ENCODE measurements around the gene MCRS1. TPM values are rescaled to one million over a fixed set of nuclear protein-coding genes. Genes with fewer than 3 reads are reported as not detected.

The MCRS1 gene
- total RNA-seq, 2 donors from 2014 or later, result 64.9 to 89.8 TPM

DNA sequence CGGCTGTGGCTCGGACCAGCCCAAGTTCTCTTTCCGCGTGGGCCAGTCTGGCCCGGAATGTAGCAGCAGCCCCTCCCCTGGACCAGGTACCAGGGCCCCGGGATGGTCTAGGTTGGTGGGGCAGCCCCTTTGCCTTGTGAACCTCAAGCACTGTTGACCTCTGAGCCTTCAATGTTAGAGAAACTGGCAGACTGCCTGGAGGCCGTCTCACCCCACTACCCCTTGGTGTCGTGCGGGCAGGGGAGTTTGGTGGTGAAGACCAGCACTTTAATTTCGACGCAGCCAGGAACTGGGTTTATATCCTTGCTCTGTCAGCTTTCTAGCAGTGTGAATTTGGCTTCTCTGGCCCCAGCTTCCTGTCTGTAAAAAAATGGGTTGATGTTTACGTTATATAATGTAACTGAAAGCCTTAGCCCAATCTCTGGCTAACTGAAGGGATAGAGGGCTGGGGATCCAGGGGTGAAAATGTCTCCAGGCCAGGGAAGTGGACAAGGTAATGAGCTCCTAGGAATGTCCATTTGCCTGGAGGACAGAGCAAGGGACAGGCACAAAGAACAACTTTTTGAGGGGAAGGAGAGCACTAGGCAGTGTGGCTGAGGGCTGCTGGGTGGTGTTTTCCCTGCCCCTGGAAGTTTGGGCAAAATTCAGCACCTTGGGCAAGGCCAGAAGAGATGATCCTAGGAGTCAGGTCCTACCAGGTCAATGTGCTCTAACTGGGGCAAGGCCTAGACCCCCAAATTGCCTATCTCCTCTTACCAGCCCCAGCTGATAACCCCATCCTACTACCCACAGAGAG is 11.4 kb downstream of the MCRS1 start:
- ATAC-seq (no peak), DNase-seq (ENCODE audit: low spot score) (no peak)
- Mint-ChIP-seq H3K4me1 (ENCODE audit: low read depth in 2 of 2) (peaks cover 6 to 7% of the 10 kb centered on the region in 2 donors), H3K27me3 (no peaks in the 10 kb centered on the region), H3K27ac (peak overlapping the region in 1 of 2 donors; percentile 63), H3K36me3 (no peaks in the 10 kb centered on the region), H3K9me3 (no peaks in the 10 kb centered on the region), H3K4me3 (no peak overlapping the region)

- no peak for DNase-seq (ENCODE audit: low spot score)
- no peak overlapping the region for H3K4me3 Mint-ChIP-seq
- H3K27me3 Mint-ChIP-seq, result no peaks in the 10 kb centered on the region
- ATAC-seq, result no peak
- no peaks in the 10 kb centered on the region for H3K9me3 Mint-ChIP-seq
- peaks cover 4 to 6% of the 10 kb centered on the region in 2 donors for H3K4me1 Mint-ChIP-seq (ENCODE audit: low read depth in 2 of 2)
- no peaks in the 10 kb centered on the region for H3K36me3 Mint-ChIP-seq
- H3K27ac Mint-ChIP-seq, result peak overlapping the region in 1 of 2 donors; percentile 63
Measured at GRCh38 chr12:49555631-49556390, 12.1 kb downstream of the MCRS1 start.

GRCh38 chr12:49554266-49554665 is 13.7 kb downstream of the MCRS1 start:
- Mint-ChIP-seq H3K9me3 (no peaks in the 10 kb centered on the region), H3K36me3 (no peaks in the 10 kb centered on the region), H3K4me1 (ENCODE audit: low read depth in 2 of 2) (peaks cover 0 to 2% of the 10 kb centered on the region in 2 donors), H3K27me3 (no peaks in the 10 kb centered on the region), H3K4me3 (no peak overlapping the region), H3K27ac (no peak overlapping the region)
- no peak for DNase-seq (ENCODE audit: low spot score)
- ATAC-seq, result no peak

DNA sequence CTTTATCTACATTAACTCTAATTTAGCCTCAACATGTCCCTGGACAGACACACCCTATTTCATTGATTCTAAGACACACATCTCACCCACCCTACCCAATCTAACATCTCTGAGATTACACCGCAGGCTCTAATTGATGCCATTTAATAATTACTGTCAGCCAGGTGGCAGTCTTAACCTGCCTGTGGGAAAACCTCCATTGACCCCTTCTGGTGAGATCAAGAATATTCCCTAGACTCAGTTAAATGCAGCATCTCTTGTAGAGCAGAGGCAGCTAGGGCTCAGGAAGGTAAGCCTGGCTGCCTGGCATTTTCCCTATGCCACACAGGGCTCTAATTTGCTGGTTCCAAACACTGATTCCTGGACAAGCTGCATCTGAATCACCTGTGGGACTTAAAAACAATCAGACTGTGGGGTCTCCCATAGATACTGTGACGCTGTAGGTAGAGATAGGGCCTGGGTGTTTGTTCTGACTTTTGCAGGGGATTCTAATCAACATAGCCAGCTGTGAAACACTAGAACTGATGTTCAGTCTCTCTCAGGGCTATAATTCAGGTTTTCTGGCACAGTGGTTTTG is 14.3 kb downstream of the MCRS1 start:
- H3K9me3 Mint-ChIP-seq, result no peaks in the 10 kb centered on the region
- ATAC-seq (no peak), DNase-seq (ENCODE audit: low spot score) (peak; percentile 28)
- H3K36me3 Mint-ChIP-seq, result no peaks in the 10 kb centered on the region
- H3K27me3 Mint-ChIP-seq, result no peaks in the 10 kb centered on the region
- H3K4me3 Mint-ChIP-seq, result no peak overlapping the region
- H3K27ac Mint-ChIP-seq, result no peak overlapping the region
- peaks cover 0 to 4% of the 10 kb centered on the region in 2 donors for H3K4me1 Mint-ChIP-seq (ENCODE audit: low read depth in 2 of 2)

DNA sequence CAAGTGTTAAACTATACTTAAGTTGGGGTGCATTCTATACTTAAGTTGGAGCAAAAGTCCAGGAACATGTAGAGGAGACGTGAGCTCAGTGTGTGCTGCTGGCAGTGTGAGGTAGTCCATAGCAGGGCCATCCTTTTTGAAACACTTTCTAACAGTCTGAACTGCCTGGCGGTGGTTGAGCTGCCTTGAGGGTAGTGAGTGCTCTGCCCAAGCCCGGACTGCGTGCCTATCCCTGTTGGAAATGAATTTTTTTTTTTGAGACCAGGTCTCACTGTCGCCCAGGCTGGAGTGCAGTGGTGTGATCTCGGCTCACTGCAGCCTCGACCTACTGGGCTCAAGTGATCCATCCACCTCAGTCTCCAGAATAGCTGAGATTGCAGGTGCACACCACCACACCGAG is 15.0 kb downstream of the MCRS1 start:
- Mint-ChIP-seq H3K9me3 (no peaks in the 10 kb centered on the region), H3K27ac (no peak overlapping the region), H3K27me3 (peaks cover 3 to 5% of the 10 kb centered on the region in 2 donors), H3K4me3 (no peak overlapping the region), H3K36me3 (no peaks in the 10 kb centered on the region), H3K4me1 (ENCODE audit: low read depth in 2 of 2) (peaks cover 0 to 10% of the 10 kb centered on the region in 2 donors)
- ATAC-seq, result no peak
- DNase-seq (ENCODE audit: low spot score), result no peak

- peaks cover 0 to 10% of the 10 kb centered on the region in 2 donors for H3K4me1 Mint-ChIP-seq (ENCODE audit: low read depth in 2 of 2)
Measured at GRCh38 chr12:49552425-49552824, 15.5 kb downstream of the MCRS1 start.

DNA sequence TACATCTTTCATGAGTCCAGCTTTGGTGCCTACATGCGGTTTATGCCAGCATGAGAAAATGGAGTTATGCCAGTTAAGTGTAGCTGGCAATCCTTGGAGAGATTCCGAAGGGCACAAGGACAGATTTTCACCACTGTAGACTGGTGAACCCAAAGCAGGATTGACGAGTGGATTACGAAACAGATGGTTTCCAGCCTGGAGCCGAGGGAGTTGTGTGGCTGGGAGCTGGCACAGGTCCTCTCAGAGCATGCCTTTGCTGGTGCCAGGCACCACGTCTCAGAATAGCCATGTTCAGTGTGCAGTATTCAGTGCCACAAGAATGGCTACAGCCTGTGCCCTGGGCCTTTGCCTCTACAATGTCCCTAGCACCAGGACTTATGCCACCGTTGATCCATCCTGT is 15.9 kb downstream of the MCRS1 start:
- Mint-ChIP-seq H3K4me3 (no peak overlapping the region), H3K36me3 (no peaks in the 10 kb centered on the region), H3K27ac (no peak overlapping the region), H3K27me3 (peaks cover 7 to 8% of the 10 kb centered on the region in 2 donors), H3K4me1 (ENCODE audit: low read depth in 2 of 2) (peaks cover 0 to 10% of the 10 kb centered on the region in 2 donors), H3K9me3 (no peaks in the 10 kb centered on the region)
- no peak for DNase-seq (ENCODE audit: low spot score)
- ATAC-seq, result no peak

More at GRCh38 chr12:49552425-49552824, 15.5 kb downstream of the MCRS1 start:
- no peak for ATAC-seq
- no peaks in the 10 kb centered on the region for H3K36me3 Mint-ChIP-seq
- no peaks in the 10 kb centered on the region for H3K9me3 Mint-ChIP-seq
- H3K27ac Mint-ChIP-seq, result no peak overlapping the region
- H3K27me3 Mint-ChIP-seq, result peaks cover 5 to 7% of the 10 kb centered on the region in 2 donors
- no peak for DNase-seq (ENCODE audit: low spot score)
- H3K4me3 Mint-ChIP-seq, result no peak overlapping the region

DNA sequence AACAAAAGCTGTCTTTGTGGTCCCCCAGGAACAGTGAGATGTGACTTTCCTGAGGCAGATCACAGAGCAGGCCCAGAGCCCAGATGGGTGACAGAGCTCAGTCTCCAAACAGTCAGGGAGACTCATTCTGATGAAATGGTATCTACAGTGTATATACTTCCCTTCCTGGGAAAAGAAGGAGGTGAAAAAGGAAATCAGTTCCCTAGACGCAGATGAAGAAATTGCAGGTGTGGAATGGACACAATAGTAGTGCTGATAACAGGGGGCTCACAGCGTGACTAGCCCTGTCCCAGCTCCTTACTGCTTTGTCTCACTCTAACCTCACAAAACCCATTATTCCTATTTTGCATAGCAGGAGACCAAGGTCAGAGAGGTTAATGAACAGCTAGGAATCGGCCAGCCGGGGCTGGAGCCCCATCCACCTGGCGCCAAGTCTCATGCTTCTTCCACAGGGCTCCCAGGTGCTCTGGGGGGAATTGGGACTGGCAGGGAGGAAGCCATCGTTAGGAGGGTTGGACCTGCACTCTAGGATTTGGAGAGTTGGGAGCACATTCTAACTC is 17.2 kb downstream of the MCRS1 start:
- Mint-ChIP-seq H3K27me3 (peaks cover 7 to 11% of the 10 kb centered on the region in 2 donors), H3K4me1 (ENCODE audit: low read depth in 2 of 2) (peaks cover 0 to 10% of the 10 kb centered on the region in 2 donors), H3K4me3 (no peak overlapping the region), H3K27ac (no peak overlapping the region), H3K36me3 (no peaks in the 10 kb centered on the region), H3K9me3 (no peaks in the 10 kb centered on the region)
- ATAC-seq (no peak), DNase-seq (ENCODE audit: low spot score) (no peak)

GRCh38 chr12:49549735-49550692 is 17.9 kb downstream of the MCRS1 start:
- Mint-ChIP-seq H3K27ac (no peak overlapping the region), H3K4me1 (ENCODE audit: low read depth in 2 of 2) (peaks cover 0 to 10% of the 10 kb centered on the region in 2 donors), H3K9me3 (no peaks in the 10 kb centered on the region), H3K4me3 (no peak overlapping the region), H3K27me3 (peaks cover 8 to 13% of the 10 kb centered on the region in 2 donors), H3K36me3 (no peaks in the 10 kb centered on the region)
- ATAC-seq (no peak), DNase-seq (ENCODE audit: low spot score) (no peak)

- Mint-ChIP-seq H3K27me3 (peaks cover 14 to 18% of the 10 kb centered on the region in 2 donors), H3K4me3 (peak overlapping the region; percentile 59), H3K4me1 (ENCODE audit: low read depth in 2 of 2) (peaks cover 0 to 10% of the 10 kb centered on the region in 2 donors), H3K9me3 (no peaks in the 10 kb centered on the region), H3K27ac (no peak overlapping the region), H3K36me3 (no peaks in the 10 kb centered on the region)
- DNase-seq (ENCODE audit: low spot score), result no peak
- ATAC-seq, result peak; percentile 55 to 61
Measured at GRCh38 chr12:49548822-49549648, 18.9 kb downstream of the MCRS1 start.

GRCh38 chr12:49548481-49548821 is 19.5 kb downstream of the MCRS1 start:
- DNase-seq (ENCODE audit: low spot score), result no peak
- no peaks in the 10 kb centered on the region for H3K36me3 Mint-ChIP-seq
- H3K27me3 Mint-ChIP-seq, result peaks cover 14 to 19% of the 10 kb centered on the region in 2 donors
- ATAC-seq, result no peak
- H3K4me3 Mint-ChIP-seq, result peak overlapping the region; percentile 39
- no peaks in the 10 kb centered on the region for H3K9me3 Mint-ChIP-seq
- H3K27ac Mint-ChIP-seq, result no peak overlapping the region
- peaks cover 0 to 10% of the 10 kb centered on the region in 2 donors for H3K4me1 Mint-ChIP-seq (ENCODE audit: low read depth in 2 of 2)

- Mint-ChIP-seq H3K4me3 (no peak overlapping the region), H3K9me3 (no peaks in the 10 kb centered on the region), H3K27me3 (peaks cover 14 to 22% of the 10 kb centered on the region in 2 donors), H3K36me3 (no peaks in the 10 kb centered on the region), H3K27ac (no peak overlapping the region), H3K4me1 (ENCODE audit: low read depth in 2 of 2) (peaks cover 0 to 10% of the 10 kb centered on the region in 2 donors)
- no peak for DNase-seq (ENCODE audit: low spot score)
- ATAC-seq, result no peak
Measured at GRCh38 chr12:49547090-49547690, 20.8 kb downstream of the MCRS1 start.

All from natural killer cell treated with Interleukin-12 subunit alpha and Interleukin-12 subunit beta and Interleukin-15 and Interleukin-18, amount 100 ng/mL, for 72 hours (primary cell).